A549 (cell line): ENCODE measurements around the gene TIRAP. TPM values are rescaled to one million over a fixed set of nuclear protein-coding genes. Genes with fewer than 3 reads are reported as not detected.

Source experiments
- ATAC-seq, 2 experiments: fragments of 200-7000 bp in 1 of 2; fragments of >200 bp in 1 of 2; cut with Nextera tagmentation in 1 of 2; cut with Tn5 transposase in 1 of 2; 3 replicates each; pipeline versions ENCODE4 v1.8.0 to v1.9.1; 2018 to 2020; ENCODE audit warnings: mild to moderate bottlenecking in 1 of 2, moderate library complexity in 1 of 2
- CTCF ChIA-PET: fragments of 300-600 bp; sonication (Branson Sonifier 250); formaldehyde crosslinking; extraction: SDS; loops from one replicate; lab custom pipeline; 2021; ENCODE audit warnings: antibody characterized with exemption, inconsistent platforms; lab: Yijun Ruan, JAX
- POLR2A ChIA-PET: fragments of 350-600 bp; formaldehyde crosslinking; extraction: SDS; loops from one replicate; lab custom pipeline; 2021; ENCODE audit warnings: antibody characterized with exemption, inconsistent platforms; lab: Yijun Ruan, JAX
- DNase-seq, 2 experiments: peaks; one replicate each; pipeline versions ENCODE4 v3.0.0 to v3.0.0-alpha.2; 2011 to 2016; ENCODE audit warnings: low read depth in 1 of 2, low spot score in 1 of 2
- FAIRE-seq: peaks from 2 replicates; lab custom pipeline; 2011; peaks lifted over from hg19 to GRCh38; lab: Jason Lieb, UNC
- H3K27ac ChIP-seq, 2 experiments: fragments of >200 bp; sonication (Bioruptor Twin); formaldehyde crosslinking; 3 replicates each; pipeline ENCODE4 v1.5.1; 2016 to 2017
- H3K4me1 ChIP-seq: fragments of >200 bp; sonication (Bioruptor Twin); formaldehyde crosslinking; 3 replicates; pipeline ENCODE4 v1.6.1; 2016
- H3K4me2 ChIP-seq: fragments of >200 bp; sonication (Bioruptor Twin); formaldehyde crosslinking; 3 replicates; pipeline ENCODE4 v1.6.1; 2016
- H3K4me3 ChIP-seq: fragments of >200 bp; sonication (Bioruptor Twin); formaldehyde crosslinking; 3 replicates; pipeline ENCODE4 v1.5.1; 2016
- H3K9me3 ChIP-seq: fragments of >200 bp; sonication (Bioruptor Twin); formaldehyde crosslinking; 3 replicates; pipeline ENCODE4 v1.6.1; 2016
- EHF ChIP-seq: fragments of 250-450 bp; sonication (Bioruptor Pico); IDR thresholded peaks from 2 replicates; pipeline ENCODE4 v1.5.0; 2020; ENCODE audit warnings: mild to moderate bottlenecking
- EHMT2 ChIP-seq: fragments of 200-600 bp; sonication (generic); IDR thresholded peaks from 2 replicates; pipeline ENCODE4 v1.6.1; 2016; ENCODE audit warnings: antibody characterized with exemption, low read depth, mild to moderate bottlenecking, moderate library complexity
- GATA3 ChIP-seq: IDR thresholded peaks from 2 replicates; pipeline ENCODE4 v1.6.1; 2012; ENCODE audit warnings: borderline replicate concordance
- HDAC2 ChIP-seq: fragments of 200-600 bp; sonication (generic); IDR thresholded peaks from 2 replicates; pipeline ENCODE4 v1.6.1; 2016
- HEYL ChIP-seq: fragments of 250-450 bp; sonication (Bioruptor Pico); IDR thresholded peaks from 2 replicates; pipeline ENCODE4 v1.8.0; 2021; ENCODE audit warnings: mild to moderate bottlenecking, moderate library complexity
- HOXA7 ChIP-seq: fragments of 250-450 bp; sonication (Bioruptor Pico); IDR thresholded peaks from 2 replicates; pipeline ENCODE4 v1.5.0; 2020; ENCODE audit warnings: mild to moderate bottlenecking, moderate library complexity
- HOXB13 ChIP-seq: fragments of 250-450 bp; sonication (Bioruptor Pico); IDR thresholded peaks from 2 replicates; pipeline ENCODE4 v1.5.0; 2020; ENCODE audit warnings: low read depth, mild to moderate bottlenecking, moderate library complexity
- HOXB5 ChIP-seq: fragments of 250-450 bp; sonication (Bioruptor Pico); IDR thresholded peaks from 2 replicates; pipeline ENCODE4 v1.5.0; 2020; ENCODE audit warnings: mild to moderate bottlenecking, moderate library complexity
- KDM5A ChIP-seq: fragments of 200-600 bp; sonication (generic); IDR thresholded peaks from 2 replicates; pipeline ENCODE4 v1.6.1; 2016; ENCODE audit warnings: antibody characterized with exemption, mild to moderate bottlenecking
- MAX ChIP-seq: IDR thresholded peaks from 2 replicates; pipeline ENCODE4 v1.6.1; 2012
- MAZ ChIP-seq: fragments of 150-350 bp; IDR thresholded peaks from 2 replicates; pipeline ENCODE4 v1.6.1; 2014; ENCODE audit warnings: antibody characterized with exemption, low read depth, low read length, borderline replicate concordance
- NFE2L2 ChIP-seq: fragments of 150-350 bp; conservative IDR thresholded peaks from 2 replicates; pipeline ENCODE4 v1.6.1; 2014; ENCODE audit warnings: low read length
- PHF8 ChIP-seq: fragments of 200-600 bp; sonication (generic); IDR thresholded peaks from 2 replicates; pipeline ENCODE4 v1.6.1; 2016; ENCODE audit warnings: low read depth, mild to moderate bottlenecking, antibody characterized with exemption, moderate library complexity, borderline replicate concordance
- POLR2AphosphoS2 ChIP-seq: conservative IDR thresholded peaks from 2 replicates; pipeline ENCODE4 v1.6.1; 2012; ENCODE audit warnings: low read length, improper control_type of control experiment, inconsistent platforms
- RFX5 ChIP-seq: fragments of 450-650 bp; IDR thresholded peaks from 2 replicates; pipeline ENCODE4 v1.7.1; 2014; ENCODE audit warnings: antibody characterized with exemption, mild to moderate bottlenecking, moderate library complexity
- RNF2 ChIP-seq: fragments of 200-600 bp; sonication (generic); IDR thresholded peaks from 2 replicates; pipeline ENCODE4 v1.6.1; 2016; ENCODE audit warnings: low read depth, mild to moderate bottlenecking, antibody characterized with exemption, moderate library complexity, borderline replicate concordance
- SMC3 ChIP-seq: fragments of >200 bp; sonication (Bioruptor Twin); formaldehyde crosslinking; IDR thresholded peaks from 3 replicates; pipeline ENCODE4 v1.6.1; 2018; ENCODE audit warnings: inconsistent platforms
- SREBF2 ChIP-seq: fragments of 450-650 bp; IDR thresholded peaks from 2 replicates; pipeline ENCODE4 v1.6.1; 2014; ENCODE audit warnings: mild to moderate bottlenecking, moderate library complexity
- ZFP36 ChIP-seq: fragments of 450-650 bp; IDR thresholded peaks from 2 replicates; pipeline ENCODE4 v1.6.1; 2014; ENCODE audit warnings: borderline replicate concordance; ENCODE audit not compliant: partially characterized antibody
- ZNF302 ChIP-seq: fragments of 250-450 bp; sonication (Bioruptor Pico); IDR thresholded peaks from 2 replicates; pipeline ENCODE4 v1.9.0; 2021; ENCODE audit warnings: inconsistent platforms, mild to moderate bottlenecking, moderate library complexity
- WGBS: methylation state at CpG from one replicate; pipeline ENCODE4 v1.1.6; 2017; ENCODE audit errors: missing lambda C conversion rate; 5-methylcytosine and 5-hydroxymethylcytosine counted together
- polyA plus RNA-seq, 4 experiments: library from polyadenylated mRNA; depleted of rRNA in 3 of 4; stranded (reverse); fragments of >200 nt; fragmentation: RNase III in 1 of 4; extraction: RNeasy Plus Mini Kit Qiagen cat#74134 plus additional on column Dnase treatment in 1 of 4; gene quantifications; 2 replicates in 3 of 4; 3 replicates in 1 of 4; pipeline ENCODE4 v1.2.3, GENCODE V29; 2011 to 2017
- TF ChIP-seq, protein P1 (sequence below): fragments of 250-450 bp; sonication (Bioruptor Pico); IDR thresholded peaks from 2 replicates; pipeline ENCODE4 v1.5.0; 2021; ENCODE audit warnings: mild to moderate bottlenecking, moderate library complexity, borderline replicate concordance

The TIRAP gene
- polyA plus RNA-seq, 2 of the 4 experiments (the other 2 are of a cell fraction): 4.5 to 5.4 TPM

DNA sequence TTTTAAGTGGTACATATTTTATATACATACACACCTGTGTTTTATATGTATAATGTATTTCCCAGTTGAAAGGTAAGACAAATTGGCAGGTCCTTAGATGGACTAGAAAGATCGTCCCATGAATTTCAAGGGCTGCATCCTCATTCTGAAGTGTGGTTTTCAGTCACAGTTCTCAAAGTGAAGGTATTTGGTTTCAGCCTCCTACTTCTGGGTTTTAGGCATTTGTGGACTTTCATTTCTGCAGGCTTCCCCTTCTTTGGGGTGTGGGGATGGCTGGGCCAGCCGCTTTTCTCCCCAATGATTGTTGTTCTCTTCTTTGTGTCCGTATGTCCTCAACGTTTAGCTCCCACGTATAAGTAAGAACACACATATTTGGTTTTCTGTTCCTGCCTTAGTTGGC lies 30.9 kb downstream of the TIRAP start:
- FAIRE-seq: no peak
- no peak overlapping the region for H3K4me3 ChIP-seq
- H3K9me3 ChIP-seq: no peaks in the 10 kb centered on the region
- H3K27ac ChIP-seq: no peak overlapping the region
- CTCF ChIA-PET: interaction anchor here (0.7 to 1.1 kb wide), 2 partner anchors 23 to 40 kb away, joined by 3 read pairs; no protein-coding TSS in a partner anchor
- POLR2A ChIA-PET: no interaction called here
- whole genome bisulfite sequencing: 77% methylated on average over 5 of the region's 5 CpGs
- ATAC-seq: no peak
- no peak overlapping the region for H3K4me2 ChIP-seq
- no peaks in the 10 kb centered on the region for H3K4me1 ChIP-seq
- TF ChIP-seq SMC3: no peak
- no peak for TF ChIP-seq ZFP36
- TF ChIP-seq MAX: no peak
- TF ChIP-seq GATA3: no peak
- no peak for TF ChIP-seq MAZ
- TF ChIP-seq KDM5A: no peak
- no peak for TF ChIP-seq NFE2L2
- no peak for TF ChIP-seq HOXB13
- no peak for TF ChIP-seq EHMT2
- no peak for TF ChIP-seq HEYL (CRISPR knock-in tag)
- no peak for TF ChIP-seq EHF
- no peak for TF ChIP-seq RNF2
- no peak for TF ChIP-seq SREBF2
- no peak for TF ChIP-seq RFX5
- no peak for TF ChIP-seq PHF8
- no peak for TF ChIP-seq HOXB5 (CRISPR knock-in tag)
- no peak for TF ChIP-seq HOXA7
- no peak for TF ChIP-seq POLR2AphosphoS2
- no peak for DNase-seq

DNA sequence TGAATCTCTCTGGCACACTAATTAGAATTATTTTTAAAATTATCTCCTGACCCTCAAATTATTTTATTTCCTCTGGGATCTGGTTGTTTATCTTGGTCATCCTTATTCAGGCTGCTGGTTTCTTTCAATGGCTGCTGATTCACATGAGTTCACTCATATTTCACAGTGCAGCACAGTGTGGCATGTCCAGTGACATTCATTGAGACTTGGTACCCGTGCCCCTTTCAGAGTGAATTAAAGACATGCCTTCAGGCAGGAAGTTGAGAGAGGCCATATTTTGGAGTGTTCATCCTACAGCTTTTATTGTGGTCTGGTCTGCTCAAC lies 34.5 kb downstream of the TIRAP start:
- ATAC-seq (no peak), DNase-seq (no peak), FAIRE-seq (no peak)
- H3K4me1 ChIP-seq: no peaks in the 10 kb centered on the region
- H3K27ac ChIP-seq: no peak overlapping the region
- H3K4me3 ChIP-seq: no peak overlapping the region
- ChIA-PET POLR2A (no interaction called here), CTCF (interaction anchor here (0.6 kb wide), 1 partner anchor 18 kb away, joined by 3 read pairs; no protein-coding TSS in a partner anchor)
- 91% methylated on average over 1 of the region's 1 CpG for WGBS
- TF ChIP-seq POLR2AphosphoS2: no peak
- no peak for TF ChIP-seq HDAC2
- no peak for TF ChIP-seq SREBF2
- TF ChIP-seq ZNF302 (CRISPR knock-in tag): no peak
- no peaks in the 10 kb centered on the region for H3K9me3 ChIP-seq
- no peak overlapping the region for H3K4me2 ChIP-seq

- ChIA-PET CTCF (interaction anchor here (0.6 to 1.9 kb wide), 3 partner anchors 8 to 123 kb away, joined by 3 to 13 read pairs (median 3); no protein-coding TSS in a partner anchor), POLR2A (no interaction called here)
- ATAC-seq (no peak), DNase-seq (no peak), FAIRE-seq (no peak)
- WGBS: 90% methylated on average over 12 of the region's 14 CpGs
- Histone ChIP-seq H3K4me2 (no peak overlapping the region), H3K4me3 (no peak overlapping the region), H3K27ac (no peak overlapping the region), H3K9me3 (no peaks in the 10 kb centered on the region), H3K4me1 (no peaks in the 10 kb centered on the region)
- TF ChIP-seq SMC3: no peak
- TF ChIP-seq, protein P1, sequence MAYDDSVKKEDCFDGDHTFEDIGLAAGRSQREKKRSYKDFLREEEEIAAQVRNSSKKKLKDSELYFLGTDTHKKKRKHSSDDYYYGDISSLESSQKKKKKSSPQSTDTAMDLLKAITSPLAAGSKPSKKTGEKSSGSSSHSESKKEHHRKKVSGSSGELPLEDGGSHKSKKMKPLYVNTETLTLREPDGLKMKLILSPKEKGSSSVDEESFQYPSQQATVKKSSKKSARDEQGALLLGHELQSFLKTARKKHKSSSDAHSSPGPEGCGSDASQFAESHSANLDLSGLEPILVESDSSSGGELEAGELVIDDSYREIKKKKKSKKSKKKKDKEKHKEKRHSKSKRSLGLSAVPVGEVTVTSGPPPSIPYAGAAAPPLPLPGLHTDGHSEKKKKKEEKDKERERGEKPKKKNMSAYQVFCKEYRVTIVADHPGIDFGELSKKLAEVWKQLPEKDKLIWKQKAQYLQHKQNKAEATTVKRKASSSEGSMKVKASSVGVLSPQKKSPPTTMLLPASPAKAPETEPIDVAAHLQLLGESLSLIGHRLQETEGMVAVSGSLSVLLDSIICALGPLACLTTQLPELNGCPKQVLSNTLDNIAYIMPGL (CRISPR knock-in tag): no peak
Measured at GRCh38 chr11:126317756-126318573, 35.1 kb downstream of the TIRAP start.
